ENCODE measurements around the gene ITPK1.

DNA sequence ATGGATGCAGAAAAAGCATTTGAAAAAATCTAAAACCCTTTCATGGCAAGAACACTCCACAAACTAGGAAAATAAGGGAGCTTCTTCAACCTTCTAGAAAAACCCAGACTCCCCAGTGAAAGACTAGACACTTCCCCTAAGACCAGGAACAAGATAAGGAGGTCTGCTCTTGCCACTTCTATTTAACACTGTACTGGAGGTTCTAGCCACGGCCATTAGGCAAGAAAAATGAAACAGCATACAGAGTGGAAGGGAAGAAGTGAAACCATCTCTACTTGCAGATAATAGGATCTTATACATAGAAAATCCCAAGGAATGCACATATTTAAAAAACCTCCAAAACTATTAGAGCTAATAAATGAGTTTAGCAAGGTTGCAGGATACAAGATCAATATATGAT, 150.4 kb downstream of the ITPK1 start:
- TF ChIP-seq, protein P1, sequence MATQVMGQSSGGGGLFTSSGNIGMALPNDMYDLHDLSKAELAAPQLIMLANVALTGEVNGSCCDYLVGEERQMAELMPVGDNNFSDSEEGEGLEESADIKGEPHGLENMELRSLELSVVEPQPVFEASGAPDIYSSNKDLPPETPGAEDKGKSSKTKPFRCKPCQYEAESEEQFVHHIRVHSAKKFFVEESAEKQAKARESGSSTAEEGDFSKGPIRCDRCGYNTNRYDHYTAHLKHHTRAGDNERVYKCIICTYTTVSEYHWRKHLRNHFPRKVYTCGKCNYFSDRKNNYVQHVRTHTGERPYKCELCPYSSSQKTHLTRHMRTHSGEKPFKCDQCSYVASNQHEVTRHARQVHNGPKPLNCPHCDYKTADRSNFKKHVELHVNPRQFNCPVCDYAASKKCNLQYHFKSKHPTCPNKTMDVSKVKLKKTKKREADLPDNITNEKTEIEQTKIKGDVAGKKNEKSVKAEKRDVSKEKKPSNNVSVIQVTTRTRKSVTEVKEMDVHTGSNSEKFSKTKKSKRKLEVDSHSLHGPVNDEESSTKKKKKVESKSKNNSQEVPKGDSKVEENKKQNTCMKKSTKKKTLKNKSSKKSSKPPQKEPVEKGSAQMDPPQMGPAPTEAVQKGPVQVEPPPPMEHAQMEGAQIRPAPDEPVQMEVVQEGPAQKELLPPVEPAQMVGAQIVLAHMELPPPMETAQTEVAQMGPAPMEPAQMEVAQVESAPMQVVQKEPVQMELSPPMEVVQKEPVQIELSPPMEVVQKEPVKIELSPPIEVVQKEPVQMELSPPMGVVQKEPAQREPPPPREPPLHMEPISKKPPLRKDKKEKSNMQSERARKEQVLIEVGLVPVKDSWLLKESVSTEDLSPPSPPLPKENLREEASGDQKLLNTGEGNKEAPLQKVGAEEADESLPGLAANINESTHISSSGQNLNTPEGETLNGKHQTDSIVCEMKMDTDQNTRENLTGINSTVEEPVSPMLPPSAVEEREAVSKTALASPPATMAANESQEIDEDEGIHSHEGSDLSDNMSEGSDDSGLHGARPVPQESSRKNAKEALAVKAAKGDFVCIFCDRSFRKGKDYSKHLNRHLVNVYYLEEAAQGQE (IDR thresholded peaks at IDR 0.05; ENCODE audit: insufficient read depth in 1 of 2, low read depth in 2 of 2, low read length in 2 of 2), result no peak
- no peak for TF ChIP-seq SIN3A (IDR thresholded peaks at IDR 0.05; ENCODE audit: borderline replicate concordance, insufficient read depth, low read length)

All from PFSK-1 (cell line).